ENCODE results near the gene NCOR1. TPM values are rescaled to one million over a fixed set of nuclear protein-coding genes. Genes with fewer than 3 reads are reported as not detected.

Gene NCOR1
- total and polyA plus RNA-seq, 9 of the 15 experiments (the other 6 are each of a cell fraction or from before 2014, with no cell fraction given): 20.2 to 66.5 (median 50.9) TPM

- TF ChIP-seq HOXB6 (CRISPR knock-in tag; IDR thresholded peaks at IDR 0.05; ENCODE audit: borderline replicate concordance) (no peak), HDAC3 (IDR thresholded peaks at IDR 0.05; ENCODE audit: borderline replicate concordance, partially characterized antibody) (no peak), ZKSCAN1 (IDR thresholded peaks at IDR 0.05; ENCODE audit: low read depth, low read length) (no peak), PHF21A (IDR thresholded peaks at IDR 0.05; ENCODE audit: borderline replicate concordance, low read depth) (peak; percentile 47; the same call in 1 of the 2 replicates), RAD21 (CRISPR knock-in tag; conservative IDR thresholded peaks at IDR 0.05 in 1 of 2, IDR thresholded peaks at IDR 0.05 in 1 of 2) (no peak; a peak in 1 of 4 replicates), SIX5 (IDR thresholded peaks at IDR 0.05; ENCODE audit: borderline replicate concordance in 1 of 2, insufficient read depth in 1 of 2, low read depth in 1 of 2, low read length in 2 of 2) (no peak), NR2F6 (CRISPR knock-in tag; IDR thresholded peaks at IDR 0.05) (no peak), RCOR1 (IDR thresholded peaks at IDR 0.05; ENCODE audit: borderline replicate concordance in 1 of 2, low read depth in 2 of 2, low read length in 2 of 2) (no peak; a peak in 1 of 4 replicates), MITF (IDR thresholded peaks at IDR 0.05) (no peak), GATAD2A (IDR thresholded peaks at IDR 0.05) (no peak), GATAD2B (IDR thresholded peaks at IDR 0.05; ENCODE audit: borderline replicate concordance) (peak; percentile 82; the same call in 1 of the 2 replicates), HDAC1 (IDR thresholded peaks at IDR 0.05) (peak in 1 of 2 experiments; percentile 94; a peak in 2 of 4 replicates), MEF2D (tag; conservative IDR thresholded peaks at IDR 0.05; ENCODE audit: low read depth) (no peak), ZNF77 (CRISPR knock-in tag; IDR thresholded peaks at IDR 0.05) (no peak), BRF2 (IDR thresholded peaks at IDR 0.05; ENCODE audit: borderline replicate concordance, insufficient read depth, insufficient read length) (no peak), CBX2 (IDR thresholded peaks at IDR 0.05; ENCODE audit: insufficient read depth, low read length, poor library complexity, severe bottlenecking) (no peak), PCBP2 (IDR thresholded peaks at IDR 0.05; ENCODE audit: low read depth, low read length, poor library complexity, severe bottlenecking) (no peak), ZNF277 (CRISPR knock-in tag; IDR thresholded peaks at IDR 0.05; ENCODE audit: borderline replicate concordance) (no peak), SRSF3 (IDR thresholded peaks at IDR 0.05; ENCODE audit: insufficient read depth, low read length) (no peak), ZNF707 (CRISPR knock-in tag; conservative IDR thresholded peaks at IDR 0.05) (no peak), ZSCAN32 (CRISPR knock-in tag; IDR thresholded peaks at IDR 0.05) (no peak), ZZZ3 (IDR thresholded peaks at IDR 0.05) (no peak), XRCC3 (IDR thresholded peaks at IDR 0.05) (no peak)
These were observed 216.0 kb downstream of the NCOR1 start, which contains the start of the genes TTC19 and ZSWIM7 (continued) for GRCh38 chr17:15999141-15999973.
